ENCODE data around the gene TMEM144. TPM values are rescaled to one million over a fixed set of nuclear protein-coding genes. Genes with fewer than 3 reads are reported as not detected.

Gene TMEM144
- total and polyA plus RNA-seq, 12 donors = 1.7 to 17.0 (median 13.6) TPM

- H3K36me3 ChIP-seq = peaks cover 0 to 34% (median 0%) of the 10 kb centered on the region in 9 donors
- peak overlapping the region in 9 of 10 donors; percentile 1 to 62 (median 54) for H3K4me3 ChIP-seq
- ATAC-seq (no peak), DNase-seq (no peak)
- no peaks in the 10 kb centered on the region for H3K27me3 ChIP-seq
- H3K9me3 ChIP-seq = peaks cover 0 to 5% (median 0%) of the 10 kb centered on the region in 11 donors
- WGBS, 2 donors = 28 to 34% methylated on average over 3 of the region's 3 CpGs
- intact Hi-C loops (cut with DNase I) = no loop called here
- TF ChIP-seq CTCF (IDR thresholded peaks at IDR 0.05) = no peak
- H3K4me1 ChIP-seq = peaks cover 0 to 40% (median 15%) of the 10 kb centered on the region in 9 donors
- peak overlapping the region in 9 of 10 donors; percentile 78 to 96 (median 92) for H3K27ac ChIP-seq
Observed at GRCh38 chr4:158211222-158211621, 936 bp downstream of the TMEM144 start.

- peaks cover 0 to 57% (median 0%) of the 10 kb centered on the region in 9 donors for H3K36me3 ChIP-seq
- H3K4me3 ChIP-seq = no peak overlapping the region
- no peaks in the 10 kb centered on the region for H3K9me3 ChIP-seq
- no peak for TF ChIP-seq CTCF (IDR thresholded peaks at IDR 0.05)
- intact Hi-C loops (cut with DNase I) = no loop called here
- H3K27me3 ChIP-seq = no peaks in the 10 kb centered on the region
- no peak for DNase-seq
- no peak for ATAC-seq
- H3K27ac ChIP-seq = no peak overlapping the region
- peaks cover 3 to 44% (median 23%) of the 10 kb centered on the region in 9 donors for H3K4me1 ChIP-seq
- WGBS, 2 donors = 91 to 98% methylated on average over 2 of the region's 2 CpGs
Observed at GRCh38 chr4:158213466-158213865, 3.2 kb downstream of the TMEM144 start.

- ATAC-seq (no peak), DNase-seq (no peak)
- H3K36me3 ChIP-seq = peaks cover 0 to 67% (median 7%) of the 10 kb centered on the region in 9 donors
- no peaks in the 10 kb centered on the region for H3K9me3 ChIP-seq
- H3K4me3 ChIP-seq = no peak overlapping the region
- intact Hi-C loops (cut with DNase I) = no loop called here
- TF ChIP-seq CTCF (IDR thresholded peaks at IDR 0.05) = no peak
- no peaks in the 10 kb centered on the region for H3K27me3 ChIP-seq
- peaks cover 3 to 43% (median 22%) of the 10 kb centered on the region in 9 donors for H3K4me1 ChIP-seq
- no peak overlapping the region for H3K27ac ChIP-seq
- 91 to 93% methylated on average over 1 of the region's 1 CpG for WGBS, 2 donors
Observed at GRCh38 chr4:158214856-158215255, 4.6 kb downstream of the TMEM144 start.

GRCh38 chr4:158217763-158218162 lies 7.5 kb downstream of the TMEM144 start:
- no peak for TF ChIP-seq CTCF (IDR thresholded peaks at IDR 0.05)
- Histone ChIP-seq H3K4me3 (no peak overlapping the region), H3K4me1 (peaks cover 0 to 27% (median 10%) of the 10 kb centered on the region in 9 donors), H3K36me3 (peaks cover 0 to 91% (median 20%) of the 10 kb centered on the region in 9 donors), H3K27me3 (no peaks in the 10 kb centered on the region), H3K27ac (peak overlapping the region in 7 of 10 donors; percentile 34 to 74 (median 66)), H3K9me3 (no peaks in the 10 kb centered on the region)
- intact Hi-C loops (cut with DNase I) = no loop called here
- 33 to 55% methylated on average over 5 of the region's 5 CpGs for WGBS, 2 donors
- ATAC-seq (peak; percentile 77 to 97 (median 92)), DNase-seq (peak in 1 of 2 donors; percentile 19)

All from heart right ventricle (tissue), 16 donors.